Measurements from ENCODE around the gene MIB2. TPM values are rescaled to one million over a fixed set of nuclear protein-coding genes. Genes with fewer than 3 reads are reported as not detected.
A peak's percentile ranks its signal among the peaks of the same experiment; 100 is the strongest.

MIB2 gene
- total RNA-seq, 1 experiment from 2014 or later: 38.7 TPM

GRCh38 chr1:1603671-1604373 is 11.5 kb upstream of the MIB2 start:
- H3K4me1 ChIP-seq (ENCODE audit: insufficient read depth, low read length, poor library complexity, severe bottlenecking): no peaks in the 10 kb centered on the region
- POLR2A ChIA-PET (ENCODE audit: low non-redundant PET): no interaction called here
- no TSS peak for BruUV-seq (replicated peaks)
- no peaks in the 10 kb centered on the region for H3K36me3 ChIP-seq (ENCODE audit: insufficient read depth, low read length, poor library complexity, severe bottlenecking)
- H3K27me3 ChIP-seq (replicated peaks; ENCODE audit: insufficient read depth, low read depth, low read length, poor library complexity): no peaks in the 10 kb centered on the region
- DNase-seq (ENCODE audit: low spot score): no peak
- intact Hi-C loops (cut with micrococcal nuclease; ENCODE audit: unreplicated experiment): no loop called here
- no peak overlapping the region for H3K27ac ChIP-seq (ENCODE audit: low read depth, low read length, poor library complexity, severe bottlenecking)
- TF ChIP-seq CTCF (conservative IDR thresholded peaks at IDR 0.05; ENCODE audit: low read depth, low read length) (no peak), EZH2 (IDR thresholded peaks at IDR 0.05; ENCODE audit: borderline replicate concordance, low read depth, low read length, poor library complexity, severe bottlenecking) (no peak)
- no peaks in the 10 kb centered on the region for H3K9me3 ChIP-seq (ENCODE audit: low read depth, low read length, poor library complexity, severe bottlenecking)
- CTCF ChIA-PET: no interaction called here
- no peak overlapping the region for H3K4me3 ChIP-seq (ENCODE audit: low read depth, low read length, poor library complexity, severe bottlenecking)

- Histone ChIP-seq H3K27ac (ENCODE audit: low read depth, low read length, poor library complexity, severe bottlenecking) (no peak overlapping the region), H3K9me3 (ENCODE audit: low read depth, low read length, poor library complexity, severe bottlenecking) (no peaks in the 10 kb centered on the region), H3K36me3 (ENCODE audit: insufficient read depth, low read length, poor library complexity, severe bottlenecking) (no peaks in the 10 kb centered on the region), H3K27me3 (replicated peaks; ENCODE audit: insufficient read depth, low read depth, low read length, poor library complexity) (no peaks in the 10 kb centered on the region), H3K4me1 (ENCODE audit: insufficient read depth, low read length, poor library complexity, severe bottlenecking) (no peaks in the 10 kb centered on the region), H3K4me3 (ENCODE audit: low read depth, low read length, poor library complexity, severe bottlenecking) (no peak overlapping the region)
- intact Hi-C loops (cut with micrococcal nuclease; ENCODE audit: unreplicated experiment): no loop called here
- POLR2A ChIA-PET (ENCODE audit: low non-redundant PET): no interaction called here
- TF ChIP-seq CTCF (conservative IDR thresholded peaks at IDR 0.05; ENCODE audit: low read depth, low read length) (no peak), EZH2 (IDR thresholded peaks at IDR 0.05; ENCODE audit: borderline replicate concordance, low read depth, low read length, poor library complexity, severe bottlenecking) (no peak)
- BruUV-seq (replicated peaks): no TSS peak
- CTCF ChIA-PET: no interaction called here
- no peak for DNase-seq (ENCODE audit: low spot score)
These were observed 10.8 kb upstream of the MIB2 start for GRCh38 chr1:1604374-1605033.

DNA sequence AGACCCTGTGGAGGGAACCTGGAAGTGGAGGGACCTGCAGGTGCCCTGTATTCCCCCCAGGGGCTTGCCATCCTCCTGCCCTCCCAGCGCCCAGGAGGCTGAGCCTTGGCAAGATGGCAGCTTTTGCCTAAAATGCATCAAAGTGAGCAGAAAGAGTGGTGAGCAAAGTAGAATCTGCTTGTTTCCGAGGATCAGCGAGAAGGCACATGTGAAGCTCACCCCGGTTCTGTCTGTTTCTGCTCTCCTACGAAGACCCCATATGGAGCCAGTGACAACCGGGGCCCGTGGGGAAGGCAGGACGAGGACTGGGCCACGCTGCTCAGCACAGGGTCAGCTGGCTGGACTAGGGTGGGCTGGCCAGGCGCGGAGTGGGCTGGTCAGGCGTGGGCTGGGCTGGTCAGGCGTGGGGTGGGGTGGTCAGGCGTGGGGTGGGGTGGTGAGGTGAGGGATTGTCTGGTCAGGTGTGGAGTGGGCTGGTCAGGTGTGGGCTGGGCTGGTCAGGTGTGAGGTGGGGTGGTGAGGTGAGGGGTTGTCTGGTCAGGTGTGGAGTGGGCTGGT is 10.2 kb upstream of the MIB2 start:
- Histone ChIP-seq H3K27ac (ENCODE audit: low read depth, low read length, poor library complexity, severe bottlenecking) (no peak overlapping the region), H3K27me3 (replicated peaks; ENCODE audit: insufficient read depth, low read depth, low read length, poor library complexity) (no peaks in the 10 kb centered on the region), H3K4me1 (ENCODE audit: insufficient read depth, low read length, poor library complexity, severe bottlenecking) (no peaks in the 10 kb centered on the region), H3K36me3 (ENCODE audit: insufficient read depth, low read length, poor library complexity, severe bottlenecking) (no peaks in the 10 kb centered on the region), H3K9me3 (ENCODE audit: low read depth, low read length, poor library complexity, severe bottlenecking) (no peaks in the 10 kb centered on the region), H3K4me3 (ENCODE audit: low read depth, low read length, poor library complexity, severe bottlenecking) (no peak overlapping the region)
- intact Hi-C loops (cut with micrococcal nuclease; ENCODE audit: unreplicated experiment): no loop called here
- BruUV-seq (replicated peaks): no TSS peak
- CTCF ChIA-PET: no interaction called here
- DNase-seq (ENCODE audit: low spot score): peak; percentile 45
- POLR2A ChIA-PET (ENCODE audit: low non-redundant PET): no interaction called here
- TF ChIP-seq EZH2 (IDR thresholded peaks at IDR 0.05; ENCODE audit: borderline replicate concordance, low read depth, low read length, poor library complexity, severe bottlenecking) (no peak), CTCF (conservative IDR thresholded peaks at IDR 0.05; ENCODE audit: low read depth, low read length) (no peak)
